Activated T-cell treated with anti-CD3 and anti-CD28 coated beads for 1 hour (primary cell): ENCODE results near the gene NLRP6.
"Not testable (repeated sequence)": the region's sequence is repeated elsewhere in the genome, so short reads cannot be mapped to it uniquely, and the experiment has no call there.

ENCODE experiments used
- DNase-seq: peaks from one replicate; pipeline ENCODE4 v3.0.0-alpha.2; 2020; ENCODE audit warnings: low read depth

NLRP6 gene

DNA sequence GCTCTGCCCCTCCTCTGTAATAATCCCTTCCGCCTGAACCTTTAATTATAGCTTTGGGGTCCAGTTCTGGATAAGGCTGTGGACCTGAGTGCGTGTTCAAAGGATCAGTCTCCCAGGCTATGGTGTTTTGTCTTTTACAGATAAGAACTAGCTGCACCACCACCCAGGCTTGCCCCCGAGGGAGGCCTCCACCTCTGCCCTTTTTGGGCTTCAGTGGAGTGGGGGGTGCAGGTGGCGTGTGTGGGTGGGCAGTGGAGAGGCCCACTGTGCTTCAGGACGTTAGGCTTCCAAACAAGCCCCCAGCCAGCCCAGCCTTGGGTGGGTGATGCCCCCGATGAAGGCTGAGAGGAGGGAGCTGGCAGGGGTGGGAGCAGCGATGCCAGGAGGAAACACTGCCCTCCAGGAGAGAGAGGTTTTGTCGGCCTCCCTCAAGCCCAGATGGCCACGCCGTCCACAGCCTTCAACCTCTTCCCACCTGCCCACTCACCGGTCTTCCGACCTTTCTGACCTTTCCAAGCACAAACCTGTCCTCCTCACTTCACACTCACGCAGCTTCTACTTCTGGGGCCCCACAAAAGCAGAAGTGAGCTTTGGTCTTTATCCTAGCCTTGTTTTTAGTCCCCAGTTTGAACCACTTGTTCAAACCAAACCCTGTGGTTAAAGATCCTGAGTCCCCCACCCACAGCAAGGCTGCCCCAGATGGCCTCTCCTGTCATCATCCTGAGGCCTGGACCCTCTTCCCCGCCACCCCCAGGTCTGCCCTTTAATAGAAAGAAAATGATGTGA, 21.1 kb upstream of the NLRP6 start:
- DNase-seq, result no peak

DNA sequence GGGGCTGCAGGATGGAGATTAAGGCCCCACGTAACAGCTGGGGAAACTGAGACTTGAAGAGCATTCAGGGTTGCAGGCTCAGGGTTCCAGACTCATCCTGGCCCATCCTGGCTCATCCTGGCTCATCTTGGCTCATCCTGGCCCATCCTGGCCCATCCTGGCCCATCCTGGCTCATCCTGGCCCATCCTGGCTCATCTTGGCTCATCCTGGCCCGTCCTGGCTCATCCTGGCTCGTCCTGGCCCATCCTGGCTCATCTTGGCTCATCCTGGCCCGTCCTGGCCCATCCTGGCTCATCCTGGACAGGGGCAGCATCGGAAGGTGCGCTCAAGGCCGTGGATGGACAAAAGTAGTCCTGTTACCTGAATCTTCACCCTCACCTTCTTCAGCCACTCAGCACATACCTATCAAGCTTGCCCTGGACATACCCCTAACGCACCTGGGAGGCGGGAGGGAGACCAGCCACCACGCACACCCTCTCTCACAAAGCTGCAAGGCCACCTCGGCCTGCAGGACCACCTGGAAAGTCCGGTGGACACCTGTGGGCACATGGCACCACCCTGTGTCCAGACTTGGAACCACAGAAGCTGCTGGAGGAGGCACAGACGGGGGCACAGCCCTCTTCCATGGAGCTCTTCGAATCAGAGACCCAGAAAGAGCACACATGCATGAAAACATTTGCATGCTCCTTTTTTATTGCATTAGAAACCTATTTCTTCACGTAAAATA, 20.3 kb upstream of the NLRP6 start:
- no peak for DNase-seq

DNA sequence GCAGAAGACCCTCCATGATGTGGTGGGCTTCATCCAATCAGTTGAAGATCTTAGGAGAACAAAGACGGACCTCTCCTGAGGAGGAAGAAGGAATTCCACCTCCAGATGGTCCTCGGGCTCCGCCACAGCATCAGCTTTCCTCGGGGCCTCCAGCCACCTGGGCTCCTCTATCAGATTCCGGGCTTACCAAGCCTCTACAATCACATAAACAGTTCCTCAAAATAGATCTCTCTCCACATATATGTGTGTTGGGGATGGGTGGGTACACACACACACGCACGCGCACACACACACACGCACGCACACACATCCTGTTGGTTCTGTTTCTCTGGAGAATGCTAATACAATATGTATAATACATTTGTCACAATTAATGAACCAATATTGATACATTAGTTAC, 18.8 kb upstream of the NLRP6 start:
- no peak for DNase-seq

DNA sequence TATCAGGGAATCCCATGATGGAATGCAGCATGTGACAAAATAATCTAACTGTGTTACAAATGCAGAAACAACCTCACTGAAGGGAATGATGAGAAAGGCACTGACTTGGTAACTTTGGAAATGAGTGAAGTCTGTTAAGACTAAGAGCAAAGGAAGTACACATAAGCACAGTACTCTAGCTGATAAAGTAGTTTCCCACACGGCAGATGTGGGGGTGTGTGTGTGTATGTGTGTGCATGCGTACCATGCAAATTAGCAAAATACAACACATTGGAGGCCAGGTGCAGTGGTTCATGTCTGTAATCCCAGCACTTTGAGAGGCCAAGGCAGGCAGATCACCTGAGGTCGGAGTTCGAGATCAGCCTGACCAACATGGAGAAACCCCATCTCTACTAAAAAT, 16.6 kb upstream of the NLRP6 start:
- no peak for DNase-seq

DNA sequence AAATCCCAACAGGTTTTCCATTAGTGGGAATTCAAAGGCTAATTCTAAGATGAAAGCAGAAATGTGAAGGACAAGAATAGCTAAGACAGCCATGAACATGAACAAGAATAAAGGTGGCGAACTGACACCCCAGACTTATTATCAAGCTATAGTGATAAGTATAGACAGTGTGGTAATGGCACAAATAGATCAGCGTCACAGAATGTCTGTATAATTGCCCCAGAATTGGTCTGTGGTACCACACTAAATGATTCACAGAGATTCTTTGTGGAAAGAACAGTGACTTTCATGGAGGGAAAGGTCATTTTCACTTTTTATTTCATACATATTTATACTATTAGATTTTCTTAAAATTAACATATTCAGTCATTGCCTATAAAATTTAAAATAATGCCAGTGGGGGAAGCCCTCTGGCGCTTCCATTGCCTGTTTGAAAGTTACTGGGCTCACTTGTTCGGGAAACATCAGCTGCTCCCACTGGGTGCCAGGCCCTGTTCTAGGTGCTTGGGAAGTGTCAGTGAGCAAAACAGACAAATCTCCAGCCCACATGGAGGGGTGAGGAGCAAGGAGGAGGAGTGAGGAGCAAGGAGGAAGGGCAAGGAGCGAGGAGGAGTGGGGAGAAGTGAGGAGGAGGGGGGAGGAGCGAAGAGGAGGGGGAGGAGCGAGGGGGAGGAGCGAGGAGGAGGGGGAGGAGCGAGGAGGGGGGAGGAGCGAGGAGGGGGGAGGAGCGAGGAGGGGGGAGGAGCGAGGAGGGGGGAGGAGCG, 11.3 kb upstream of the NLRP6 start:
- DNase-seq, result no peak

DNA sequence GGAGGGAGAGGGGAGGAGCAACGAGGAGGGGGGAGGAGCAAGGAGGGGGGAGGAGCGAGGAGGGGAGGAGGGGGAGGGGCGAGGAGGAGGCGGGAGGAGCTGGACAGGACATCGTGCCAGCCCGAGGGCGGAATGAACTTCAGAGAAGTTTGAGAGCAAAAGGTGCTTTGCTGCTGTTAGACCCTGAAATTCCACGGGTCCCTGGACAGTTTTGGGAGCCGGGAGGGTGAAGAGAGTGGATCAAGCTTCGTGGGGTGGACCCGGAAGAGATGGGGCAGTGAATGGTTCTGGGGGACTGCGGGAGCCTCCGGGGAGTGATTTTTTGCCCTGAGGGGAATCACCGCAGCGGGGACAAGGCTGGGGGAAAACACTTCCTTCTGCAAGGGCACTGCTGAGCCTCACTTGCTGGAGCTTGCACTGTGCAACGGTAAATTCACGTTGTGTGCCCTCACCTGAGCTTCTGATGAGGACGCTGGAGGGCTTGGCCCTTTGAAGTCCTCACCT, 10.7 kb upstream of the NLRP6 start:
- peak; percentile 58 for DNase-seq

DNA sequence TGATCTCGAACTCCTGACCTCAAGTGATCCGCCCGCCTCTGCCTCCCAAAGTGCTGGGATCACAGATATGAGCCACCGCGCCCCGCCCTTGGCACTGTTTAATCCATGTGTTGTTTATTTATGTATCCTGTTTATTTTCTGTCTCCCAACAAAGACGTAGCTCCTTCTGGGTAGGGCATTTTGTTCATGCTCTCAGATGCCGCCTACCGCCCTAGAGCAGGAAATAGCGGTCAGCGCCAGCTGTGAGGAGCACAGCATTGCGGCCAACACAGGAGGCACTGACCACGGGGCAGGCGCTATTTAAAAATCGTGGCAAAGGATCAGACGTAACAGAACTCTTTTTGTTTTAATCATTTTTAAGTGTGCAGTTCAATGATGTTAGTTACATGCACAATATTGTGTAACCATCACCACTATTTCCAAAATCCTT, 9.5 kb upstream of the NLRP6 start:
- DNase-seq, result not testable (repeated sequence)

DNA sequence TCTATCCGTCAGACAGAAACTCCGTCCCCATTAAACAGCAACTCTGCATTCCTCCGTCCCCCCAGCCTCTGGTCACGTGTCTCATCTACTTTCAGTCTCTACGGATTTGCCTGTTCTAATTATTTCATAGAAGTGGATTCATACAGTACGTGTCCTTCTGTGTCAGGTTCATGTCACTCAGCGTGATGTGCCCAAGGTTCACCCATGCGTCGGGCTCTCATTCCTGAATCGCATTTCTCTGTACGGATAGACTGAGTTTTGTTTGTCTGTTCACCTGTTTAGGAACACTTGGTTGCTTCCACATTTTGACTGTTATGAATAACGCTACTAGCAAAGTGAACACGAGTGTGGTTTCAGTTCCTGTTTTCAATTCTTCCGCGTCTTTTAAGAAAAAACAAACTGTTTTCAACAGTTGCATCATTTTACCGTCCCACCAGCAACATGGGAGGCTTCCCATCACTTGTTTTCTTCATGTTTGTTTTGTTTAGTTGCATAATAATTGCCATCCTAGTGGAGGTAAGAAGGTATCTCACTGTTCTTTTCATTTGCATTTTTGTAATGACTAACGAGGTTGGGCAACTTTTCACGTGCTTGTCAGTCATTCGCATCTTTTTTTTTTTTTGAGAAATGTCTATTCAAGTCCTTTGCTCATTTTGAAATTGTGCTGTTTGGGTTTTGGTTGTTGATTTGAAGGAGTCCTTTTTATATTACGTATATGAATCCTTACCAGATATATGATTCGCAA, 8.9 kb upstream of the NLRP6 start:
- DNase-seq, result no peak

DNA sequence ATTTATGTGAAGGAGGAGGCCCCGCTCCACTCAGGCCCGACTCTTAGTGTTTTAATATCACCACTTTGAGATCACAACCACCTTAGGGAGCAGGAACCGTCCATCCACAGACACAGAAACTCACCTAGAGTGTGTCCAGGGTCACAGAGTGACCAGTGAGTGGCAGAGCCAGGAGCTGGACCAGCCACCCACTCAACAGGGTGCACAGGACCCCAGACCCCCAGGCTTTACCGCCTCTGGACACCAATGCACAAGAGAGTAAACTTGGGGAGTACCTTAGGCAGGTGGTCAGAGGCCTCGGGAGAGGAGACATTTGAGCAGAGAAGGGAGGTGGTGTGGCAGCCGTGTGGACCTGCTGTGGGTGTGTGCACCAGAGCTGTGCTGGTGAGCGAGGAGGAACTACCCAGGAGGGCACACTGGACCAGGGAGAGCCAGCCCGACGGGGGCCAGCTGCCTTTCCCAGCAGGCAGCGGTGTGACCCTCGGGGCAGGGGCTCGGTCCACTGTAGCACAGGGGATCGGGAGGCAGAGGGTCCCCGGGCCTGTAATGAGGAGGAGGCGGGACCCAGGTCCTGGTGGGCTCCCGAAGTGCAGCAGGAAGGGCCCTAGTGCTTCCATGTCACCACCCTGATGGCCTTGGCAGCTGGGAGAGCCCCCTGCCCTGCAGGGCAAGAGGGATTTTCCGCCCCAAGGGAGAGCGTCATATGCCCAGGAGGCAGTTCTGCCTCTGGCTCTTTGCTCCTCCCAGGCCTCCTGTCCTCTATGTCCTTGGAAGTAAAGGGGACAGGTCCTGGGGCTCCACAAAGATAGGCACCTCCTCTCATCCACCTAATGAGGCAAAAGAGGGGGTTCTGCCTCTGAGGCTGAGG, 7.5 kb upstream of the NLRP6 start:
- no peak for DNase-seq

DNA sequence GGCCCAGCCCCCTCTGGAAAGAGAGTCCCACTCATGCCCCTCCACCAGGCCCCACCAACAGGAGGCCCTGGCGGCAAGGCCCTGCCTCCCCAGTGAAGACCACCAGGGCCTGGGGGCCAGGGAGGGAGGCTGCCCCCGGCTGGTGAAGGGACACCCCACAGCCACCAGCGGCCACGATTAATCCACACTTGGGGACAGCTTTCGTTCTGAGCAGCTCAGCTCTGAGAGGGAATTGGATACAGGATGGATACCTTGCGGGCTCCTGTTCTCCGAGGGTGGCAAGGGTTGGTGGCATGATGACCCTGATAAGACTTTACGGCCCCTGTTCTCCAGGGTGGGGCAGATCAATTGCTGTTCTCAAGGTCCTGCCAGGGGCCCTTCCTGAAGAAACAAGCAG, 6.9 kb upstream of the NLRP6 start:
- DNase-seq, result no peak

DNA sequence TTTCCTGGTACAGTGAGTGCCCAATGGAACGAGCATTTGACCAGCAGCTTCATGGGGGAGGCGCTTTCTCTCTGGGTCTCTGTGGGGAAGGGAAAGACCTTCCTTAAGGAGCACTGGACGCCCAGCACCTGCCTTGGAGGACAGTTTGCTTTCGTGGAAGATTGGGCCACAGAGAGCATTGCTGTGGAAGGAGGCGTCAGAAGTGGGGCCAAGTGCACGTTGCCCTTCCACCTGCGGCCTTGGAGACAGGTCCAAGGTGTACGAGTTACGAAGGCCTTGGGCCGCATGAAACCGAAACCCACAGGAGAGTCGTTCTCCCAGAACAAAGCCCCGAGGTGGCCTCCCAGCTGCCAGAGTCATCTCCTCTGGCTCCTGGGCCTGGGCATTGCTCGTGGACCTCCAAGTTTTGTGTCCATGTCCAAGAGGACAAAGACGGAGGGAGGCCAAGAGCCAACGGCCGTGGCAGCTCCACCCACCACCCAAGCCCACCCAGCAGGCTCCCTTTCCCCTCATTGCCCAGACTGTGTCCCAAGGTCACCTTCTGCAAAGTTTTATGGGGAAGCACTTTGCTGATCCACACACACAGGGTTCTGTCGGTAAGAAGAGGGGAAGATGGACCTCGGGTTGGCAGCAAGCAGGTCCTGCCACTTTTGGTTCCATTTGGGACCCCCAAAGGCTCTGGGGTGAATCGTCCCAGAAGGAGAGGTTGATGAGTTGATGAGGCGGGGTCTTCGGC, 5.8 kb upstream of the NLRP6 start:
- no peak for DNase-seq

DNA sequence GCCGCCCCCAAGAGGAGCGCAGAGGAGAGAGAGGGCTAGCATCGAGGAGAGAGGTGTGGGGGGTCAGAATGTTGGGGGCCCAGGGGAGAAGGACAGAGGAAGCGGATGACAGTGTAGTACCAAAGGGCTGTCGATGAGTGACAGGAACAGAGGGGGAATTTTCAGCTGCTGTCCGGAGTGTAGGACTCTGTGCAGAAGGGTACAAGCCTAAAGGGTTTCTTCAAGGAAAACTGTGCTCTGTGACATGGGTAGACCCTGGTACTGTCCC, 5.3 kb upstream of the NLRP6 start:
- DNase-seq, result no peak

DNA sequence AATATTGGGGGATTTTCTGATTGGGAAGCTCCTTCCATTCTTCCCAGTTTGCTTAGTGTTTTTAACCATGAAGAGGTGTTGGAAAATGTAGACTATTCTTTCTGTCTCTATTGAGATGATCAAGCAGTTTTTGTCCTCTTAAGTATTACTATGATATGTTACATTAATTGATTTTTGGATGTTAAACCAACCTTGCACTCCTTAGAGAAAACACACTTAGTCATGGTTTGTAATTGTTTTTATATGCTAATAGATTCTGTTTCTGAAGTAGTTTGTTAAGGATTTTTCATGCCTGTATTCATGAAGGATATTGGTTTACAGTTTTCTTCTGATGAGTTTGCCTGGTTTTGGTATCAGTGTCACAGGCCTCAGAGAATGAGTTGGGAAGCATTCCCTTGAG, 2.0 kb upstream of the NLRP6 start:
- no peak for DNase-seq

DNA sequence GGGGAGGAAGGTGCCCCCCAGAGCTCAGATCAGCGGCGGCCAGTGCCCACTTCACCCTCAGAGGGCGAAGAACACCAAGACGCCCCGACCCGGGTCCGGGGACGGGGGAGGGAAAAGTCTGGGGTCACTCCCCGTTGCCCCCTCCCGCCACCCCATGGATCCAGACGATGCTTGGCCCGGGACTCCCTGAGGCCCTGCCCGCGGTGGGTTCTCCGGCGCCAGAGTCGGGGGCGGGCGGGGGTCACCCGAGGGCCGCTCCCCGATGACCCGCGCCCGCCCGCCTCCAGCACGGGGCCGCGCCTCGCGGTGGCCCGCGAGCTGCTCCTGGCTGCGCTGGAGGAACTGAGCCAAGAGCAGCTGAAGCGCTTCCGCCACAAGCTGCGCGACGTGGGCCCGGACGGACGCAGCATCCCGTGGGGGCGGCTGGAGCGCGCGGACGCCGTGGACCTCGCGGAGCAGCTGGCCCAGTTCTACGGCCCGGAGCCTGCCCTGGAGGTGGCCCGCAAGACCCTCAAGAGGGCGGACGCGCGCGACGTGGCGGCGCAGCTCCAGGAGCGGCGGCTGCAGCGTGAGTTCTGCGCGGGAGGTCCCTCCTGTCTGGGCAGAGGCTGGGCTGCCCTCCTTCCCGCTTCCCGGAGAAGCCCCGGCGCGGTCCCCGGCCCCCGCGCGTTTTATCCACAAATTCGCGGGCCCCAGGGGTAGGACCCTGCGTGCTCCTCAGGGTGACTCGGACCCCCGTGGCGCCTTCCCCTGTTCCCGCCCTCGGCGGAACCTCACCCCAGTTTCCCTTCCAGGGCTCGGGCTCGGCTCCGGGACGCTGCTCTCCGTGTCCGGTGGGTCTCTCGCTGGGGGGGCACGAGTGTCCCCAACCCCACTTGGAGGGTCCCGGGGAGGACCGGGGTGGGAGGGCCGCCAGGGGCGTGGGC, 1.1 kb downstream of the NLRP6 start:
- DNase-seq, result no peak

DNA sequence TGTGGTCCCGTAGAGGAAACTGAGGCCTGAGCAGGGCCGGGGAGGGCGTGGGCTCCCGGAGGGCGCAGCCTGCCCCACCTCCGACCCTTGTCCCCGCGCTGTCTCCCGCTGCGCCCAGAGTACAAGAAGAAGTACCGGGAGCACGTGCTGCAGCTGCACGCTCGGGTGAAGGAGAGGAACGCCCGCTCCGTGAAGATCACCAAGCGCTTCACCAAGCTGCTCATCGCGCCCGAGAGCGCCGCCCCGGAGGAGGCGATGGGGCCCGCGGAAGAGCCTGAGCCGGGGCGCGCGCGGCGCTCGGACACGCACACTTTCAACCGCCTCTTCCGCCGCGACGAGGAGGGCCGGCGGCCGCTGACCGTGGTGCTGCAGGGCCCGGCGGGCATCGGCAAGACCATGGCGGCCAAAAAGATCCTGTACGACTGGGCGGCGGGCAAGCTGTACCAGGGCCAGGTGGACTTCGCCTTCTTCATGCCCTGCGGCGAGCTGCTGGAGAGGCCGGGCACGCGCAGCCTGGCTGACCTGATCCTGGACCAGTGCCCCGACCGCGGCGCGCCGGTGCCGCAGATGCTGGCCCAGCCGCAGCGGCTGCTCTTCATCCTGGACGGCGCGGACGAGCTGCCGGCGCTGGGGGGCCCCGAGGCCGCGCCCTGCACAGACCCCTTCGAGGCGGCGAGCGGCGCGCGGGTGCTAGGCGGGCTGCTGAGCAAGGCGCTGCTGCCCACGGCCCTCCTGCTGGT, 1.9 kb downstream of the NLRP6 start:
- DNase-seq, result no peak

DNA sequence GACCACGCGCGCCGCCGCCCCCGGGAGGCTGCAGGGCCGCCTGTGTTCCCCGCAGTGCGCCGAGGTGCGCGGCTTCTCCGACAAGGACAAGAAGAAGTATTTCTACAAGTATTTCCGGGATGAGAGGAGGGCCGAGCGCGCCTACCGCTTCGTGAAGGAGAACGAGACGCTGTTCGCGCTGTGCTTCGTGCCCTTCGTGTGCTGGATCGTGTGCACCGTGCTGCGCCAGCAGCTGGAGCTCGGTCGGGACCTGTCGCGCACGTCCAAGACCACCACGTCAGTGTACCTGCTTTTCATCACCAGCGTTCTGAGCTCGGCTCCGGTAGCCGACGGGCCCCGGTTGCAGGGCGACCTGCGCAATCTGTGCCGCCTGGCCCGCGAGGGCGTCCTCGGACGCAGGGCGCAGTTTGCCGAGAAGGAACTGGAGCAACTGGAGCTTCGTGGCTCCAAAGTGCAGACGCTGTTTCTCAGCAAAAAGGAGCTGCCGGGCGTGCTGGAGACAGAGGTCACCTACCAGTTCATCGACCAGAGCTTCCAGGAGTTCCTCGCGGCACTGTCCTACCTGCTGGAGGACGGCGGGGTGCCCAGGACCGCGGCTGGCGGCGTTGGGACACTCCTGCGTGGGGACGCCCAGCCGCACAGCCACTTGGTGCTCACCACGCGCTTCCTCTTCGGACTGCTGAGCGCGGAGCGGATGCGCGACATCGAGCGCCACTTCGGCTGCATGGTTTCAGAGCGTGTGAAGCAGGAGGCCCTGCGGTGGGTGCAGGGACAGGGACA, 2.7 kb downstream of the NLRP6 start:
- no peak for DNase-seq

DNA sequence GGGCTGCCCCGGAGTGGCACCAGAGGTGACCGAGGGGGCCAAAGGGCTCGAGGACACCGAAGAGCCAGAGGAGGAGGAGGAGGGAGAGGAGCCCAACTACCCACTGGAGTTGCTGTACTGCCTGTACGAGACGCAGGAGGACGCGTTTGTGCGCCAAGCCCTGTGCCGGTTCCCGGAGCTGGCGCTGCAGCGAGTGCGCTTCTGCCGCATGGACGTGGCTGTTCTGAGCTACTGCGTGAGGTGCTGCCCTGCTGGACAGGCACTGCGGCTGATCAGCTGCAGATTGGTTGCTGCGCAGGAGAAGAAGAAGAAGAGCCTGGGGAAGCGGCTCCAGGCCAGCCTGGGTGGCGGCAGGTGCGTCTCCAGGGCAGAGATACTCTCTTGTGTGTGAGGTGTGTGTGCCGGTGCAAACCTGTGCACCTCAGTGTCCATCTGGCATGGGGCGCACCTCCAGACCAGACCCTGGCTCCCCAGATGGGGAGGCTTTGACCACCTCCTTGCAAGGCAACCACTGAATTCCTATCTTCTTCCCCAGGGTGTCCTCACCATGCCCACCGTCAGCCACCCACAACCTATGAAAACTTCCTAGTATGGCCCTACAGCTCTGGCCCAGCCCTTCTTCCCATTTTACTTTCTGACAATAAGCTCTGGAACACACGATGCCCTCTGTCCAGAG, 3.4 kb downstream of the NLRP6 start:
- DNase-seq, result no peak
